Measurements from ENCODE around the gene SLC25A34. TPM values are rescaled to one million over a fixed set of nuclear protein-coding genes. Genes with fewer than 3 reads are reported as not detected.

Gene SLC25A34
- total and polyA plus RNA-seq, 10 of the 15 experiments (the other 5 are each of a cell fraction or from before 2014, with no cell fraction given), result 0.02 to 1.6 (median 0.39) TPM

GRCh38 chr1:15740924-15741850 is 5.1 kb downstream of the SLC25A34 start (continued):
- TF ChIP-seq E2F4 (IDR thresholded peaks at IDR 0.05; ENCODE audit: low read depth, low read length) (no peak), RAD21 (IDR thresholded peaks at IDR 0.05; ENCODE audit: insufficient read depth, low read depth, low read length) (peak; percentile 99), RELA (IDR thresholded peaks at IDR 0.05; ENCODE audit: borderline replicate concordance, partially characterized antibody) (peak; percentile 28), NFXL1 (IDR thresholded peaks at IDR 0.05; ENCODE audit: borderline replicate concordance) (no peak), TCF12 (IDR thresholded peaks at IDR 0.05; ENCODE audit: low read depth, low read length) (0 out of 2 replicates have a peak, but pooled peaks have one; percentile 55), NFYB (IDR thresholded peaks at IDR 0.05; ENCODE audit: insufficient read depth, low read depth, low read length) (no peak), ZNF24 (IDR thresholded peaks at IDR 0.05) (no peak), POLR2AphosphoS2 (IDR thresholded peaks at IDR 0.05; ENCODE audit: low read depth, low read length) (no peak), BHLHE40 (IDR thresholded peaks at IDR 0.05; ENCODE audit: borderline replicate concordance in 1 of 2, low read depth in 2 of 2, low read length in 1 of 2) (no peak), SMC3 (IDR thresholded peaks at IDR 0.05; ENCODE audit: borderline replicate concordance, low read length) (peak; percentile 78), HDGF (IDR thresholded peaks at IDR 0.05) (no peak), STAT1 (conservative IDR thresholded peaks at IDR 0.05) (no peak), YY1 (IDR thresholded peaks at IDR 0.05; ENCODE audit: low read depth, low read length) (peak; percentile 71), NR2C2 (IDR thresholded peaks at IDR 0.05; ENCODE audit: borderline replicate concordance, control insufficient read depth, insufficient read length, low read depth) (no peak), E2F8 (IDR thresholded peaks at IDR 0.05; ENCODE audit: low read depth, partially characterized antibody) (no peak), TCF3 (IDR thresholded peaks at IDR 0.05; ENCODE audit: borderline replicate concordance, insufficient read depth, low read depth, low read length) (peak; percentile 59; the same call in 1 of the 2 replicates), BMI1 (IDR thresholded peaks at IDR 0.05; ENCODE audit: borderline replicate concordance) (no peak), MEF2A (IDR thresholded peaks at IDR 0.05; ENCODE audit: insufficient read depth, low read depth, low read length) (0 out of 2 replicates have a peak, but pooled peaks have one; percentile 14)

All from GM12878 (cell line).